Neuronal stem cell (in vitro differentiated cells): Measurements from ENCODE around the gene GNG3.

ENCODE experiments used
- DNase-seq: peaks from one replicate; pipeline ENCODE4 v3.0.0-alpha.2; 2013; ENCODE audit warnings: low spot score
- H2AFZ ChIP-seq: one replicate; pipeline ENCODE4 v1.6.1; 2013; ENCODE audit warnings: mild to moderate bottlenecking, low read length, inconsistent platforms
- H2AK5ac ChIP-seq: 2 replicates; pipeline ENCODE4 v1.6.1; 2013; ENCODE audit warnings: low read depth, mild to moderate bottlenecking, inconsistent platforms, low read length, moderate library complexity, mixed read lengths
- H2BK120ac ChIP-seq: 2 replicates; pipeline ENCODE4 v1.6.1; 2013; ENCODE audit warnings: low read depth, mild to moderate bottlenecking, inconsistent platforms, low read length, moderate library complexity, mixed read lengths
- H2BK12ac ChIP-seq: one replicate; pipeline ENCODE4 v1.6.1; 2013; ENCODE audit warnings: low read length, inconsistent platforms
- H2BK15ac ChIP-seq: 2 replicates; pipeline ENCODE4 v1.6.1; 2013; ENCODE audit warnings: mild to moderate bottlenecking, low read length, inconsistent platforms, mixed read lengths
- H2BK5ac ChIP-seq: one replicate; pipeline ENCODE4 v1.6.1; 2013; ENCODE audit warnings: inconsistent platforms, mild to moderate bottlenecking, low read length, moderate library complexity
- H3K14ac ChIP-seq: one replicate; pipeline ENCODE4 v1.6.1; 2013; ENCODE audit warnings: low read length, inconsistent platforms
- H3K18ac ChIP-seq: 2 replicates; pipeline ENCODE4 v1.6.1; 2013; ENCODE audit warnings: low read length, inconsistent platforms
- H3K23ac ChIP-seq: 2 replicates; pipeline ENCODE4 v1.6.1; 2013; ENCODE audit warnings: low read depth, mild to moderate bottlenecking, mixed read lengths, low read length, inconsistent platforms; ENCODE audit not compliant: poor library complexity
- H3K27ac ChIP-seq: replicated peaks from 3 replicates; pipeline ENCODE4 v1.5.1; 2013; ENCODE audit warnings: low read length, inconsistent platforms
- H3K27me3 ChIP-seq, 3 experiments: 2 replicates each; pipeline ENCODE4 v1.6.1; 2013; ENCODE audit warnings: low read length in 3 of 3, mild to moderate bottlenecking in 2 of 3, inconsistent platforms in 1 of 3, low read depth in 1 of 3, mixed read lengths in 1 of 3, moderate library complexity in 1 of 3; ENCODE audit not compliant: control insufficient read depth in 3 of 3, insufficient read depth in 3 of 3
- H3K36me3 ChIP-seq, 2 donors: replicated peaks in 1 of 2; 2 replicates each; pipeline ENCODE4 v1.6.1; 2013; ENCODE audit warnings: low read length in 2 of 2; ENCODE audit not compliant: control insufficient read depth in 2 of 2, insufficient read depth in 2 of 2
- H3K4ac ChIP-seq: 2 replicates; pipeline ENCODE4 v1.6.1; 2013; ENCODE audit warnings: inconsistent platforms, mild to moderate bottlenecking, low read length, moderate library complexity
- H3K4me1 ChIP-seq, 2 donors: 1 replicate in 1 of 2; 2 replicates in 1 of 2; pipeline ENCODE4 v1.6.1; 2013; ENCODE audit warnings: low read length in 2 of 2, low read depth in 1 of 2; ENCODE audit not compliant: control insufficient read depth in 2 of 2, insufficient read depth in 1 of 2
- H3K4me2 ChIP-seq: one replicate; pipeline ENCODE4 v1.6.1; 2013; ENCODE audit warnings: mild to moderate bottlenecking, low read length, inconsistent platforms; ENCODE audit not compliant: insufficient read depth, poor library complexity, severe bottlenecking
- H3K4me3 ChIP-seq, 2 donors: 2 replicates each; pipeline ENCODE4 v1.5.1; 2013; ENCODE audit warnings: low read length in 2 of 2, mild to moderate bottlenecking in 2 of 2, inconsistent platforms in 1 of 2, moderate library complexity in 1 of 2
- H3K79me1 ChIP-seq: one replicate; pipeline ENCODE4 v1.6.1; 2013; ENCODE audit warnings: low read depth, mild to moderate bottlenecking, inconsistent platforms, low read length, moderate library complexity
- H3K9ac ChIP-seq: one replicate; pipeline ENCODE4 v1.6.1; 2013; ENCODE audit warnings: mild to moderate bottlenecking, low read depth, low read length, inconsistent platforms; ENCODE audit not compliant: poor library complexity
- H3K9me3 ChIP-seq, 2 donors: replicated peaks in 1 of 2; 2 replicates each; pipeline versions ENCODE3 to v1.6.1; 2013; ENCODE audit warnings: low read length in 2 of 2, mild to moderate bottlenecking in 2 of 2, inconsistent platforms in 1 of 2, low read depth in 1 of 2, mixed read lengths in 1 of 2, moderate library complexity in 1 of 2; ENCODE audit not compliant: control insufficient read depth in 2 of 2, insufficient read depth in 1 of 2
- H4K8ac ChIP-seq: one replicate; pipeline ENCODE4 v1.6.1; 2013; ENCODE audit warnings: low read depth, mild to moderate bottlenecking, inconsistent platforms, low read length, moderate library complexity
- H4K91ac ChIP-seq: one replicate; pipeline ENCODE4 v1.6.1; 2013; ENCODE audit warnings: low read length, low read depth, mild to moderate bottlenecking, inconsistent platforms; ENCODE audit not compliant: poor library complexity
- WGBS, 2 donors: extraction: QIAGEN DNeasy Blood & Tissue Kit; methylation state at CpG; one replicate each; pipeline ENCODE4 v1.1.7; 2013; ENCODE audit warnings: missing lambda C conversion rate in 2 of 2, mixed read lengths in 1 of 2; ENCODE audit not compliant: insufficient read length in 2 of 2, insufficient replicate concordance in 1 of 2; ENCODE audit errors: extremely low coverage in 2 of 2; 5-methylcytosine and 5-hydroxymethylcytosine counted together

Gene GNG3

DNA sequence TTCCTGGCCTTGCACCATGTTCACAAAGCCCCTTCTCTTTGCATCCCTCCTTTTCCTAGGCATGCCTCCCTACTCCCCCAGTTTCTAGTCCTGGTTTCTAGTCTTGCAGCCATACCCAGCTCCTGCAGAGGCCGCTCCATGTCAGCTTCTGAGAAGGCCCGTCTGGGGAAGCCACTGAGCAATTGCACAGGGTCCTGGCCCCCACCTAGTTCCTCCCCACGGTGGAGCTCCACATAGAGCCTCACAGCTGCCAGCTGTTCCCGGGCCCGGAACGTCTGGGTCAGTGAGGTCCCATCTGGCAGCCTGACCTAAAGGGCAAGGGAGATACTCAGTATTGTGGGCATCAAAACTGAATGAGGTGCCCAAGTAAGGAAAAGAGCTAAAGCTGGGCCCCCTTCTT lies 30.8 kb upstream of the GNG3 start:
- H2BK12ac ChIP-seq = no peak overlapping the region
- H3K36me3 ChIP-seq = peaks cover 18 to 50% of the 10 kb centered on the region in 2 donors
- no peak overlapping the region for H2BK120ac ChIP-seq
- no peak overlapping the region for H3K23ac ChIP-seq
- no peak overlapping the region for H4K8ac ChIP-seq
- H3K79me1 ChIP-seq = peaks cover 9% of the 10 kb centered on the region
- H3K27me3 ChIP-seq = no peaks in the 10 kb centered on the region
- H3K4me3 ChIP-seq = no peak overlapping the region
- no peak overlapping the region for H3K14ac ChIP-seq
- H3K9me3 ChIP-seq = no peaks in the 10 kb centered on the region
- no peak overlapping the region for H3K9ac ChIP-seq
- no peak overlapping the region for H2AK5ac ChIP-seq
- no peak overlapping the region for H3K27ac ChIP-seq
- no peak overlapping the region for H2BK5ac ChIP-seq
- H2AFZ ChIP-seq = no peak overlapping the region
- DNase-seq = no peak
- H3K4ac ChIP-seq = no peak overlapping the region
- H3K18ac ChIP-seq = no peak overlapping the region
- peak overlapping the region; percentile 64 for H4K91ac ChIP-seq
- H3K4me2 ChIP-seq = no peak overlapping the region
- peaks cover 4 to 11% of the 10 kb centered on the region in 2 donors for H3K4me1 ChIP-seq
- no peak overlapping the region for H2BK15ac ChIP-seq
- no CpG with 5 or more reads among the region's 6 CpGs for WGBS, 2 donors

DNA sequence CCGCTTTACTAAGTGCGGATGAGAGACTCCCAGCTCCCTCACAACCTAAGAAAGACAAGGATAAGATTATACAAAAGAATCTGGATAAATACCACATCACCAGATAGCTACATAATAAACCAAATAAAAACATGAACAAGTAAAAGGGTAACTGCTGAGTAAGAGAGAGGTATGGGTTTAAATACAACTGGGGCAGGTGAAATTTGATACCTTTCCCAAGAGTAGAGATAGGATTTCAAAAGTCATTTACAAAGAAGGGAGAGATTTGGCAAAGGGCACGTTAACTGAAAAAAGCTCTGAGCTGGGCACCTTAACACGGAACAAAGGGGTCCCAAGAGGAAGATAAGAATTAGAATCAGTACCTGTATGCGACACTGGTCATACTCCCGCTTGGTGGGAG lies 30.3 kb upstream of the GNG3 start:
- Histone ChIP-seq H3K4ac (no peak overlapping the region), H4K91ac (no peak overlapping the region), H3K79me1 (peaks cover 6% of the 10 kb centered on the region), H3K9ac (no peak overlapping the region), H3K4me1 (peaks cover 4 to 11% of the 10 kb centered on the region in 2 donors), H3K4me3 (peak overlapping the region in 1 of 2 donors; percentile 91), H3K27me3 (no peaks in the 10 kb centered on the region), H2BK5ac (no peak overlapping the region), H2BK120ac (no peak overlapping the region), H3K23ac (no peak overlapping the region), H2AFZ (no peak overlapping the region), H3K18ac (no peak overlapping the region), H3K9me3 (no peaks in the 10 kb centered on the region), H3K14ac (no peak overlapping the region), H3K4me2 (no peak overlapping the region), H3K27ac (no peak overlapping the region), H2AK5ac (no peak overlapping the region), H4K8ac (no peak overlapping the region), H3K36me3 (peaks cover 18 to 50% of the 10 kb centered on the region in 2 donors), H2BK15ac (no peak overlapping the region), H2BK12ac (no peak overlapping the region)
- DNase-seq = no peak
- WGBS, 2 donors = no CpG with 5 or more reads among the region's 6 CpGs

DNA sequence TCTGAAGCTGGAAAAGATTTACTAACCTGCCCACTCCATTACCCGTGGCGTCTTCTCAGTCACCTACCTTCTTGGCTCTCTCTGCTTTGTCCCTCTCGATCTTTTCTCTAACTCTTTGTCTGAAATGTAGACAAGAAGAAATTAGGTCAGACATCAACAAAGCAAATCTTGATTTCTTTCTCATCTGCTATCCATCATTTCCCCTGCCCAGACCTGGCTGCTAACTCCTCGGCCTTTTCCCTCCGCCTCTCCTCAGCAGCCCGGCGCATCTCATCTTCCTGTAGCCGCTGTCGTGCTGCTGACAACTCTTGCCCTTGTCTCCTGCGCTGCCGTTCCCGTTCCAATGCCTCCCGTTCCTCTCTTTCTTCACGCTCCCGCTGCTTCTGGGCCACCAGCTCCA lies 29.8 kb upstream of the GNG3 start:
- Histone ChIP-seq H3K4me2 (no peak overlapping the region), H3K18ac (no peak overlapping the region), H4K8ac (no peak overlapping the region), H3K9me3 (no peaks in the 10 kb centered on the region), H4K91ac (no peak overlapping the region), H3K36me3 (peaks cover 18 to 49% of the 10 kb centered on the region in 2 donors), H3K14ac (no peak overlapping the region), H2BK5ac (no peak overlapping the region), H2AFZ (no peak overlapping the region), H2BK120ac (no peak overlapping the region), H3K27me3 (no peaks in the 10 kb centered on the region), H3K23ac (no peak overlapping the region), H3K4ac (no peak overlapping the region), H3K9ac (no peak overlapping the region), H3K4me3 (peak overlapping the region in 1 of 2 donors; percentile 91), H2AK5ac (no peak overlapping the region), H2BK15ac (no peak overlapping the region), H2BK12ac (no peak overlapping the region), H3K4me1 (peaks cover 4 to 11% of the 10 kb centered on the region in 2 donors), H3K27ac (no peak overlapping the region), H3K79me1 (peaks cover 6% of the 10 kb centered on the region)
- no CpG with 5 or more reads among the region's 15 CpGs for WGBS, 2 donors
- no peak for DNase-seq

DNA sequence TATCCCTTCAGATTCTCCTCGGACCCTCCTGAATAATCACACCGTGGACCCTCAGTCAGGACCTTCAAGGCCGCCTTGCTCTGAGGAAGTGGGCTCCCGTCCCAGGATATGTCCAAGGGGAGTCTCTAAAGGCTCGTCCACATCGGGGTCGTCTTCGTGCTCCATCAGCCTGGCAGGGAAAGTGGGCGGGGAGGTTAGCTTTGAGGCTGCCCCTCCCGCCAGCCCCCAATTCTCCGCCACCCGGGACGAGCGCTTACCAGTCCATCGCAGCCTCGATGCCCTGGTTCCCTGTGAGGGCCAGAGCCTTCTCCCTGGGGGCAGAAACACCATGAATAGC lies 29.1 kb upstream of the GNG3 start:
- Histone ChIP-seq H3K9me3 (no peaks in the 10 kb centered on the region), H3K4me2 (peak overlapping the region; percentile 71), H3K27ac (no peak overlapping the region), H3K9ac (peak overlapping the region; percentile 98), H3K27me3 (no peaks in the 10 kb centered on the region), H2BK15ac (no peak overlapping the region), H3K18ac (peak overlapping the region; percentile 66), H3K4me3 (peak overlapping the region; percentile 91 to 95), H3K4ac (no peak overlapping the region), H2BK5ac (peak overlapping the region; percentile 96), H2AK5ac (peak overlapping the region; percentile 94), H2BK120ac (no peak overlapping the region), H3K79me1 (peaks cover 6% of the 10 kb centered on the region), H3K36me3 (peaks cover 15 to 42% of the 10 kb centered on the region in 2 donors), H3K4me1 (peaks cover 4 to 11% of the 10 kb centered on the region in 2 donors), H3K14ac (no peak overlapping the region), H2AFZ (peak overlapping the region; percentile 96), H4K8ac (no peak overlapping the region), H3K23ac (peak overlapping the region; percentile 74), H2BK12ac (no peak overlapping the region), H4K91ac (no peak overlapping the region)
- DNase-seq = no peak
- no CpG with 5 or more reads among the region's 16 CpGs for WGBS, 2 donors
